ENCODE results near the gene RAB12. TPM values are rescaled to one million over a fixed set of nuclear protein-coding genes. Genes with fewer than 3 reads are reported as not detected.
A peak's percentile ranks its signal among the peaks of the same experiment; 100 is the strongest.

Gene RAB12
- total and polyA plus RNA-seq, 2 of the 13 experiments (the other 11 are each of a cell fraction or from before 2014, with no cell fraction given): 9.5 to 25.3 TPM

DNA sequence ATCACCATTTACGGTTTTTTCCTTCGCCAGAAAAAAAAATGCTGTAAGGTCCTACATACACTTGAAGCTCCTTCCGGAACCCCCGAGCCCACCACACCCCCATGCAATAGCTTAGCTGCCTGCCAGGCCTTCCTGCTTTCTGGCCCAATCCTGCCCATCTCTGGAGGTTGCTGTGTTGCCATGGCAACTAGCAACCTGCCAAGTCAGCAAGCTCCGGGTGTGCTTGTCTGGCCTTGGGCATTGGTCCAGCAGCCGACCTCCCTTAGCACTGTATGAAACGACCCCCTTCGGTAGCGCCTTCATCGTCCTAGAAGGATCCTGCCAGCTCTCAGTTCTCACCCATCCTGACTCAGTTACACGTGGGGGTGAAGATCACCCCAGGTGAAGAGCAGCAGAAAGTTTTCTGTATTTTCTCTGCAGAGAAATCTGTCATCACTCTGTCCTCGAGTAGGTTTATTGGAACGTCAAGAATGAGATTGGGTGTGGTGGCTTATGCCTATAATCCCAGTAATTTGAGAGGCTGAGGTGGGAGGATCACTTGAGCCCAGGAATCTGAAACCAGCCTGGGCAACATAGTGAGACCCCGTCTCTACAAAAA is 48.7 kb downstream of the RAB12 start:
- in situ Hi-C loops (cut with HindIII; ENCODE audit: extremely low pct_ligation_motif_present, low pct_unique_long_range_greater_than_20kb): loop anchor here (5.0 kb wide), 1 partner anchor 324 kb away; no protein-coding TSS in a partner anchor
- no TSS peak for BruUV-seq (replicated peaks)
- Histone ChIP-seq H3K36me3 (replicated peaks in 1 of 2; ENCODE audit: control insufficient read depth in 1 of 2, insufficient read depth in 2 of 2, low read length in 2 of 2) (no peaks in the 10 kb centered on the region), H3K9me3 (ENCODE audit: low read length) (no peaks in the 10 kb centered on the region), H4K20me1 (ENCODE audit: insufficient read depth, low read length) (no peaks in the 10 kb centered on the region), H3K27me3 (ENCODE audit: control insufficient read depth in 1 of 2, insufficient read depth in 2 of 2, low read length in 2 of 2) (peaks cover 9 to 48% of the 10 kb centered on the region in 2 experiments; a peak in 4 of 5 replicates), H3K79me2 (ENCODE audit: insufficient read depth, low read length) (no peaks in the 10 kb centered on the region), H3K4me2 (ENCODE audit: low read depth, low read length) (no peak overlapping the region), H3K4me3 (replicated peaks in 1 of 3; ENCODE audit: insufficient read depth in 1 of 3, low read depth in 2 of 3, low read length in 3 of 3) (no peak overlapping the region), H2AFZ (ENCODE audit: low read length) (no peak overlapping the region), H3K9ac (ENCODE audit: insufficient read depth, low read depth, low read length) (no peak overlapping the region), H3K4me1 (ENCODE audit: insufficient read depth, low read length) (no peaks in the 10 kb centered on the region; the same call in 1 of the 2 replicates), H3K27ac (ENCODE audit: extremely low read length, insufficient read depth, low read length) (no peak overlapping the region)
- CTCF ChIA-PET (ENCODE audit: low intra/inter-chr PET ratio, low total read pairs): no interaction called here
- ATAC-seq (no peak), DNase-seq (ENCODE audit: low spot score) (no peak), FAIRE-seq (no peak)
- POLR2A ChIA-PET: no interaction called here
- WGBS (ENCODE audit: low lambda C conversion rate): 24% methylated on average over 14 of the region's 14 CpGs
- intact Hi-C loops (cut with micrococcal nuclease; ENCODE audit: unreplicated experiment): no loop called here
- TF ChIP-seq MAF1 (CRISPR knock-in tag; IDR thresholded peaks at IDR 0.05; ENCODE audit: borderline replicate concordance): no peak
- TF ChIP-seq MAFK (conservative IDR thresholded peaks at IDR 0.05 in 1 of 2, IDR thresholded peaks at IDR 0.05 in 1 of 2; ENCODE audit: low read length in 2 of 2): peak in 1 of 2 experiments; percentile 36; a peak in 2 of 4 replicates
- TF ChIP-seq ZNF737 (CRISPR knock-in tag; IDR thresholded peaks at IDR 0.05; ENCODE audit: borderline replicate concordance): no peak
- TF ChIP-seq SMAD1 (CRISPR knock-in tag; IDR thresholded peaks at IDR 0.05; ENCODE audit: borderline replicate concordance, low read depth): no peak
- peak; percentile 67 for TF ChIP-seq RFX5 (IDR thresholded peaks at IDR 0.05; ENCODE audit: low read depth, low read length)
- no peak for TF ChIP-seq ZNF567 (CRISPR knock-in tag; IDR thresholded peaks at IDR 0.05; ENCODE audit: borderline replicate concordance)
- no peak for TF ChIP-seq RXRA (CRISPR knock-in tag; IDR thresholded peaks at IDR 0.05)
- peak; percentile 73 for TF ChIP-seq RFX3 (CRISPR knock-in tag; IDR thresholded peaks at IDR 0.05)
- TF ChIP-seq MEF2D (CRISPR knock-in tag; IDR thresholded peaks at IDR 0.05): no peak
- TF ChIP-seq ZNF441 (CRISPR knock-in tag; IDR thresholded peaks at IDR 0.05; ENCODE audit: borderline replicate concordance): no peak
- no peak for TF ChIP-seq TOPORS (CRISPR knock-in tag; IDR thresholded peaks at IDR 0.05)
- TF ChIP-seq, protein P1, sequence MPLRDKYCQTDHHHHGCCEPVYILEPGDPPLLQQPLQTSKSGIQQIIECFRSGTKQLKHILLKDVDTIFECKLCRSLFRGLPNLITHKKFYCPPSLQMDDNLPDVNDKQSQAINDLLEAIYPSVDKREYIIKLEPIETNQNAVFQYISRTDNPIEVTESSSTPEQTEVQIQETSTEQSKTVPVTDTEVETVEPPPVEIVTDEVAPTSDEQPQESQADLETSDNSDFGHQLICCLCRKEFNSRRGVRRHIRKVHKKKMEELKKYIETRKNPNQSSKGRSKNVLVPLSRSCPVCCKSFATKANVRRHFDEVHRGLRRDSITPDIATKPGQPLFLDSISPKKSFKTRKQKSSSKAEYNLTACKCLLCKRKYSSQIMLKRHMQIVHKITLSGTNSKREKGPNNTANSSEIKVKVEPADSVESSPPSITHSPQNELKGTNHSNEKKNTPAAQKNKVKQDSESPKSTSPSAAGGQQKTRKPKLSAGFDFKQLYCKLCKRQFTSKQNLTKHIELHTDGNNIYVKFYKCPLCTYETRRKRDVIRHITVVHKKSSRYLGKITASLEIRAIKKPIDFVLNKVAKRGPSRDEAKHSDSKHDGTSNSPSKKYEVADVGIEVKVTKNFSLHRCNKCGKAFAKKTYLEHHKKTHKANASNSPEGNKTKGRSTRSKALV (CRISPR knock-in tag; IDR thresholded peaks at IDR 0.05): no peak
- TF ChIP-seq, protein P2, sequence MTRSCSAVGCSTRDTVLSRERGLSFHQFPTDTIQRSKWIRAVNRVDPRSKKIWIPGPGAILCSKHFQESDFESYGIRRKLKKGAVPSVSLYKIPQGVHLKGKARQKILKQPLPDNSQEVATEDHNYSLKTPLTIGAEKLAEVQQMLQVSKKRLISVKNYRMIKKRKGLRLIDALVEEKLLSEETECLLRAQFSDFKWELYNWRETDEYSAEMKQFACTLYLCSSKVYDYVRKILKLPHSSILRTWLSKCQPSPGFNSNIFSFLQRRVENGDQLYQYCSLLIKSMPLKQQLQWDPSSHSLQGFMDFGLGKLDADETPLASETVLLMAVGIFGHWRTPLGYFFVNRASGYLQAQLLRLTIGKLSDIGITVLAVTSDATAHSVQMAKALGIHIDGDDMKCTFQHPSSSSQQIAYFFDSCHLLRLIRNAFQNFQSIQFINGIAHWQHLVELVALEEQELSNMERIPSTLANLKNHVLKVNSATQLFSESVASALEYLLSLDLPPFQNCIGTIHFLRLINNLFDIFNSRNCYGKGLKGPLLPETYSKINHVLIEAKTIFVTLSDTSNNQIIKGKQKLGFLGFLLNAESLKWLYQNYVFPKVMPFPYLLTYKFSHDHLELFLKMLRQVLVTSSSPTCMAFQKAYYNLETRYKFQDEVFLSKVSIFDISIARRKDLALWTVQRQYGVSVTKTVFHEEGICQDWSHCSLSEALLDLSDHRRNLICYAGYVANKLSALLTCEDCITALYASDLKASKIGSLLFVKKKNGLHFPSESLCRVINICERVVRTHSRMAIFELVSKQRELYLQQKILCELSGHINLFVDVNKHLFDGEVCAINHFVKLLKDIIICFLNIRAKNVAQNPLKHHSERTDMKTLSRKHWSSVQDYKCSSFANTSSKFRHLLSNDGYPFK (CRISPR knock-in tag; IDR thresholded peaks at IDR 0.05; ENCODE audit: borderline replicate concordance): no peak
- TF ChIP-seq, protein P3, sequence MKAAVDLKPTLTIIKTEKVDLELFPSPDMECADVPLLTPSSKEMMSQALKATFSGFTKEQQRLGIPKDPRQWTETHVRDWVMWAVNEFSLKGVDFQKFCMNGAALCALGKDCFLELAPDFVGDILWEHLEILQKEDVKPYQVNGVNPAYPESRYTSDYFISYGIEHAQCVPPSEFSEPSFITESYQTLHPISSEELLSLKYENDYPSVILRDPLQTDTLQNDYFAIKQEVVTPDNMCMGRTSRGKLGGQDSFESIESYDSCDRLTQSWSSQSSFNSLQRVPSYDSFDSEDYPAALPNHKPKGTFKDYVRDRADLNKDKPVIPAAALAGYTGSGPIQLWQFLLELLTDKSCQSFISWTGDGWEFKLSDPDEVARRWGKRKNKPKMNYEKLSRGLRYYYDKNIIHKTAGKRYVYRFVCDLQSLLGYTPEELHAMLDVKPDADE (CRISPR knock-in tag; IDR thresholded peaks at IDR 0.05): no peak
- peak; percentile 63; the same call in 1 of the 2 replicates for TF ChIP-seq RFX1 (IDR thresholded peaks at IDR 0.05)
- TF ChIP-seq ZNF468 (CRISPR knock-in tag; IDR thresholded peaks at IDR 0.05): no peak
- no peak for TF ChIP-seq DNMT1 (CRISPR knock-in tag; IDR thresholded peaks at IDR 0.05)
- no peak for TF ChIP-seq TBL1XR1 (IDR thresholded peaks at IDR 0.05; ENCODE audit: borderline replicate concordance, low read length, partially characterized antibody)
- TF ChIP-seq SCMH1 (CRISPR knock-in tag; IDR thresholded peaks at IDR 0.05; ENCODE audit: borderline replicate concordance): no peak
- no peak for TF ChIP-seq NR3C1 (CRISPR knock-in tag; IDR thresholded peaks at IDR 0.05)

Measured in HepG2 (cell line).